DMS53 treated with DMSO at 0.1 percent for 48 hours (cell line): Measurements from ENCODE around the gene PLD1.
A peak's percentile ranks its signal among the peaks of the same experiment; 100 is the strongest.

Experiments
- DNase-seq: peaks from one replicate; lab custom pipeline; 2025; ENCODE audit not compliant: unreplicated experiment; lab: John Stamatoyannopoulos, UW

Gene PLD1

DNA sequence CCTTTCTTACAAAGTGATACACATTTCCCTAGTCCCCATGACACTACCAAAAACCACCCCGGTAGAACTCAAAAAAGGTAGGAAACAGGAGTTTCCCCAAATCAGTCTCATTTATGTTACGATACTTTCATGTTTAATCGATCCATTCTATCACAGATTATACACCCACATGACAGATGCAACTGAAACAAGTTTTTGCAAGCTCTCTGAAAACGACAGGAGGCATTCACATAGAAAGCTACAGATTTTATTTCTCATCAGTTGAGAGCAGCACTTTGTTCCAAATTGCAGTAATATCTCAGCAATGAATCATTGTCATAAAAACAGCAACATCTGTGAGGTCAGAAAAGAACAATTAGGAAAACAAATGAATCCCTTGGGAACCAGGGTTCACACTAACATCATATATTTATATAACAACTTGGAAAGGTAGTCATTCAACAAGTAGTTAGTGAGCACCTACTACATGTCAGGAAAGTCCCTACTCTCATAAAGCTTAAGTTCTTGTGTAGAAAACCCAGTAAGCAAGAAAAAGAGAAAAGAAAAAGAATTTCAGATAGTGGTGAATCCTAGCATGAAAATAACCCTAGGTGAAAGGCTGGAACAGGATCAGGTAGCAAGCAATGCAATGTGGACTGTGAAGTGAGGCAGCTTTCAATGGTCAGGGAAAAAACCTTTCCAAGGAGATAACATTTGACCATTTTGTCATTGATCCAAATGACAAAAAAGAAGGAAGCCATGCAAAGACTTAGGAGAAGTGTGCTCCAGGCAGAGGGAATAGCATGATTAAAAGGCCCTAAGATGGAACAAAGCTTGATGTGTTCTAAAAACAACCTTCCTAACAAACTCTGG, 8.3 kb downstream of the PLD1 start:
- no peak for DNase-seq

DNA sequence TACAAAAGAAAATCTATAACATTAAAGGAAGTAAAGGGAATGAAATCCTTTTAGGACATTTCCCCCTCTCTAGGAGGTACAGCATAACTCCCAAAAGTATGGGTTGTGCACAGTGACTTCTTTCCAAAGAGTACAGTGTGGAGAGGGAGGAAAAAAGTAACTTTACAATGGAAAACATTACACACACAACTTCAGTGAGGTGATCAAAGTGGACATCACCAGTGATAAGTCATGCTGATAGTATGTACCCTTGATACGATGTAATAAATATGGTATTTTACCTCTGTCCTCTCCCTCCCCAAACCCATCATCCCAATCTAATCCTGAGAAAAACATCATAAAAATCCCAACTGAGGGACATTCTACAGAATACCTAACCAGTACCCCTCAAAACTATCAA, 10.8 kb downstream of the PLD1 start:
- no peak for DNase-seq

DNA sequence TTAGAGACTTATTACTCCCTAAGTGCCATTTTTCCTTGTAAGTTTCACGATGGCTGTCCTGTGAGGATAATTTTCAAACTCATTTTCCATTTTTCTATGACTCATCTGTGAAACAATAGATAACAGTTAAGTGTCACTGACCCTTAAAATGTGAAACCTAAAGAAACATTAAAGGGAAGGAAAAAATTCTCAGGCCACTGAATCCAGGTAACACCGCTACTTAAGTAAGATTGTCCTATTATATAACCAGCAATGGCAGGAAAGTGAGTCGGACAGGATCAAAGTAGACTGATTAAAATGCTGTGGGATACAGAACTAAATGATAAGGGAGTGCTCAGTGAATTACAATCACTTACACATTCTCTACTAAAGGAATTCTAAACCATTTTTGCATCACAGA, 12.4 kb downstream of the PLD1 start:
- no peak for DNase-seq

DNA sequence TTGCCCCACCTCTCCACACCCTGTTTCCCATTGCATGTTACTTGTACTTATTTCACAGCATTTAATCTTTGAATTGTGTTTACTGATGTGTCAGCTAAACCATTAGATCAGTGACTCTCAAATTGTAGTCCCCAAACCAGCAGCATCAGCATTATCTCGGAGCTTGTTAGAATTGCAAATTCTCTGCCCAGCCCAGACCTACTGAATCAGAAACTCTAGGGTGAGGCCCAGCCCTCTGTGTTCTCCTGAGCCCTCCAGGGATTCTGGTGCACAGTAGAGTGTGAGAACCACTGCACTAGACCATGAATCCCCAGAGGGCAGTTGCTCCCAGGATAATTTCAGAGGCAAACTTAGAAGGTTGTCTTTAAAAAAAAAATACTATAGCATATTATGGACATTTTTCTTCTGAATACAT, 13.0 kb downstream of the PLD1 start:
- no peak for DNase-seq

DNA sequence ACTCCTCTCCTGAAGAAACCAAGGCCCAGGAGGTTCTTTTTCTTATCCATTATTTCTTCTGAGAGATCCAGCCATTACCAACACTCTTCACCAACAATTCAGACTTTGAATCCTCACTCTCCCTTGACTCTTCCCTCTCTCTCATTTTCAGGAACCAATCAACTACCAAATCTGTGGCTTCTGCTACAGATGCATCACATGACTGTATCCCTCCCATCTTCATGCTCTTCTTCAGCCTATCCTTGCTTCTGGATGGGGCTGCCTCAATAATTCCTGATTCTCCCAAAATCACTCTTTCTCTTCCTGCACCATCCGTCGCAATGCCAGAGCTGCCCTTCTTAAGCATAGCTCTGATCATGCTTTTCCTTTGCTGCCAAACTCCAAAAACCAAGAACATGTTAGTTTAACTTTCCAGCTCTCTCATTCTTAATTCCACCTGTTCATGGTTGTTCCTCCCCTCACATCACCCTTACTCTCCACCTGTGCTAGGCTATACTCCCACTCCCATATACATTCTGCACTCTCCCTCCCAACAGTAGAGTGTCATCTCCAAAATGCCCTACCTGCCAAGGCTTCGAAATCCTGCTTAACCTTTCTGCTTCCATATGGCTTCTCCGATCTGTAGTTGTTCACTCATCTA, 13.5 kb downstream of the PLD1 start:
- DNase-seq, result no peak

DNA sequence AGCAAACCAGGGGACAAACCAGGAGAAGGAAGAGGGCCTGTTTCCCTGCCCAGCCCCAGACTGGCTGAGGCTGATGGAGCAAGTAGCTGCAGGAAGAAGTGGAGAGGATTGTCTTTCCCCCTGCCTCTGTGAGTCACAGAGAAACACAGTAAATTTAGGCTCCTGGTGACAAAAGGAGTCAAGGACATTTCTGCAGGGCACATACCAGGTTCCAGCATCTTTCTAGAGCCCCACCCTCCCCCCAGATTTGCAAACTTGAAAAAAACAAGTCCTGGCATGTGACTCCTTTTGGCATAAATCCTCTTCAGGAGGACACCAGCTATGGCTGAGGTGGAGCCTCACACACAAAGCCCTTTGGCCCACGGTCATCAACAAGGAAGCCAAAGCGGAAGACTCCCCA, 17.8 kb downstream of the PLD1 start:
- no peak for DNase-seq

DNA sequence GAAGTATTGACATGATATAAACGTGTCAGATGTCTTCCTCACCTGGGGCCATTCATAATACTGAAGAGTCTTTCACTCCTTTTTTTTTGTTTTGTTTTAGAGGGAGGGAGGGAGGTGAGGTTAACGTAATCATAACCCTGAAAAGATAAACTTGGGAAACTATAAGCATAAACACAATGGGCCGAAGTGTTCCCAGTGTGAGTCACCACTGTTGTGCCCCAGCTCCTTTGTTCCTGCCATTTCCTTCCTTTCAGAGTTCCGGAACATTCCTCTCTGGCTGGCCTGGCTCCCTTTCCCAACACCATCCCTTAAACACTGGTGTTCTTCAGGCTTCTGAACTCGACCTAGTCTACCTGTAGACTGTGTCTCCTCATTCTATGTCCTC, 18.6 kb downstream of the PLD1 start:
- peak; percentile 18 for DNase-seq

DNA sequence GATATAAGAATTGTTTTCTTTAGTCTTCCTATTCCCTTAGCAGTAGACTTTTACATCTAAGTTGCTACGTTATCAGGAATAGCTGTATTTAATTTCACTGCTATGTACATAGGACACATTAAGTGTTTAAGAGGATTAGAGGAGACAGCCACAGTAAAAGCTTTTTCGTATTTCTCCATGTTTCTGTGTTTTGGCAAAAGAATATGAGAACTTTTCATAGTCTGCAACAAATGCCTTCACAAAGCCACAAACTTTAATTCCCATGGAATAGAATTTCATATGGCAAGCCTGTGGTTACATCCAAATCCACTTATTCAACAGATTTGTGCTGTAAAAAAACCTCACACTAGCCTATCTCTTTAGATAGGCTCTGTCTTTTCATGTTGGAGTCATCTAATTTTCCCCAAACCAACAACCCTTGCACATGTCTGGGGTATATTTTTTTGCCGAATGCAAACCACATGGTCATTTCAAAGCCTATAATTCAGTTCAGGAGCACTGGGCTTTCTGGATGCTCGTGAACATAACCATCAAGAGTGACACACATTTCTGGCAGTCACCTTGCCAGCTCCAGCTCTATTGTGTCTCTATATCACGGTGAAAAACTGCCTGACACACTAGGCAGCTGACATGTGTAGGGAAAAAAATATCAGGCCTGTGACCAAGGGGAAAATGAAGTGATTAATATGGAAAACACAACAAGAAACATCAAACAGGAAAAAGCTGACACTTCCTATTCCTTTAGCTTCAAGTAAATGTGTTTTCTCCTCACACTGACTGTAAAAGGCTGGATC, 19.2 kb downstream of the PLD1 start:
- DNase-seq, result peak; percentile 59

DNA sequence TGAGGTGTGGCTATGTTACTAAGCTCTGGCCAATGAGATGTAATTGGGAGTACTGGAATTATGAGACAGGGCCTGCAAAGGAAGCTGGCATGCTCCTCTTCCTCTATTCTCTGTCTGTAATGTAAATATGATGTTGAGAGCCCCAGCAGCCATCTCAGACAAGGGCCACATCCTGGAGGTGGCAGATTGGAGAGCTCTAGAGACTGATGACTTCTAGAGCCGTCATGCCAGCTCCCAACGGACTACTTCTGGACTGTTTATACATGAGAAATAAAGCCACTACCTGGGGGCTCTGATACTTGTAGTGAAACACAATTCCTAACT, 19.7 kb downstream of the PLD1 start:
- DNase-seq, result peak; percentile 59

DNA sequence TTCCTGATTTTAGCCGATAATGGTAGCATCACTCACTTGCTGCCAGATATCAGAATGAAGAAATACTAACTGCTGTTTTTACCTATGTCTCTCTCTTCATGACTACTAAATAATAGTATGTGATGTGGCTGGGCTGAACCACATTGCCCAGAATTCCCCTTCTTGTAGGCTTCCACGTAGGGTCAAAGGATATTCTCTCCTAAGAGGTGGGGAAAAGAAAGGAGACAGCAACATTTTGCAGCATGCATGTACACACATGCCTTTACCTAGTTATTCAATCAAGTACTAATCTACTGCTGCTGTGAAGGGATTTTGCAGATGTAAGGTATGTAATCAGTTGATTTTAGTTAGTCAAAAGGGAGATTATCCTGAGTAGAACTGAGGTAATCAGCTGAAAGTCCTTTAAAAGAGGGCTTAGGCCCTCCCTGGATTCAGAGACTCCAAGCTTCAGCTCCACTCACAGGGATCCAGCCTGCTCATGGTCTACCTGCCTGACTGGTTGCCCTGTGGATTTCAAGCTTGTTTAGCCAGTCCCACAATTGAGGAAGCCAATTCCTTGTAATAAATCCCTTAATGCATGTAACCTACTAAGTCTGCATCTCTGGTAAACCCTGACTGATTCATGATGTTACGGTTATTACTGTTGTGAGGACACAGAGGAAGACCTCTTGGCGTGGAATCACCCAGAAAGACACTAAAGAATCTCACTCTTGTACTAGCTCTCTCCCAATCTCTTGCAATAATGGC, 20.4 kb downstream of the PLD1 start:
- DNase-seq, result no peak

DNA sequence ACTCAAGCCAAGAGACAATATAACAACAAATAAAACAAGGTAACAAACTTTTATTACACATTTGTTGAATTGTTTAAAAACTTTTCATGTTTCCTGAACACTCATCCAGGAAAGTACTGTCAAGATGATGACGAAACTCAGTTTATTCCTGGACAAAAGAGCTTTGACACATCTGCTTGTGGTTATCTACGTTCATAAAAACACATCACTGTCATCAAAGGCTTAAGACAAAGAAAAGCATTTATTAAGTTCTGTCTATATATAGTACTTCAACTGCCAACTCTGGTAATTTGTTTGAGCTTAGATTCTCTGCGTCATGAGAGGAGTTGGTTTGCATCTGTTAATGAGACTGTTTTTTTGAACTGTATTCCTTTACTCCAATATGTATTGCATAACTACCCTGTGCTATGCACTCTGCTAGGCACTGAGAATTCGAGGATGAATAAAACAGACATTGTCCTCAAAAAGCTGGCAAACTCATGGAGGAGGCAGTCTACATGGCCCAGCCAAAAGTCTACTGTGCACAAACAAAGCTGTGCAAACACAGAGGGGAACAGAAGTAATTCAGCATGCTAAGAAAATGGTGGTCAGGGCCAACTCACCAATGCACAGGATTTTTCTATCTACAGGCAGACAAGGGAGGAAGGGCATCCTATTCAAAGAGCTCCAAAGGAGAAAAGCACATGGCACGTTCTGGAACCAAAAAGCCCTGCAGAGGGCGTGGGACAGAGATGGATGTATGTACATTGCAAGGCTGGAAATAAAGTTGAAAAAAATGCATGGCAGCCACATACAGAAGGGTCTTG, 21.5 kb downstream of the PLD1 start:
- no peak for DNase-seq

DNA sequence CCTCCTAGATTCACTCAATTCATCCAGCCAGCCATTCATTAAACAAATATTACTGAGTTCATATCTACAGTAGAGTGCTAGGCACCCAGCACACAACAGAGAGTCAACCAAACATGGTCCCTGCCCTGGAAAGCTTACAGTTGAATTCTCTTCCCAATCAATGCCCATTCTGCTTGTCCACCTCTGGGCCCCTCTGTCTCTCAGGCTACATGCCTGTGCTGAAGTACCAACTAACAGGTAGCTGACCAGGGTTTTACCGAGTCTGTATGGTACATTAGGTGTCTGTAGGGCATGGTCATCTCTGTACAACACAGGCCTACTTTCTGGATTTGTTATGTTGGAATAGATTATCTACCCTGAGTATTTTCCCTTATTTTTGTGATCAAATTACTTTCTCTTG, 23.3 kb downstream of the PLD1 start:
- DNase-seq, result no peak

DNA sequence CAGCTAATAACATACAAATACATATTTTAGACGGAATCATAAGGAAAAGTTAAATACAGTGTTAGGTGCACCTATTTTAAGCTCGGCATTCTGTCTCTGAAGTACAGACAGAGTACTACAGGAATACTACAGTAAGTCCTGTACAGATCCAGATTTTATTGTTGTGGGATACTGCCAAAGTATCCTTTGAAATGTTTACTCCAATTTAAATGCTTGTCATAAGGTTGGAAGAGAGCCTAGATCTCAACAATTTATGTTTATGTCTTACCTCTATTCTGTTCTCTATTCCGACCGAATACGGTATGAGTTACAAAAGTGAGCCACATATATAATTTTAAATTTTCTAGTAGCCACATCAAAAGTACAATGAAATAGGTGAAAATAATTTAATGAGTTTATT, 25.3 kb downstream of the PLD1 start:
- no peak for DNase-seq

DNA sequence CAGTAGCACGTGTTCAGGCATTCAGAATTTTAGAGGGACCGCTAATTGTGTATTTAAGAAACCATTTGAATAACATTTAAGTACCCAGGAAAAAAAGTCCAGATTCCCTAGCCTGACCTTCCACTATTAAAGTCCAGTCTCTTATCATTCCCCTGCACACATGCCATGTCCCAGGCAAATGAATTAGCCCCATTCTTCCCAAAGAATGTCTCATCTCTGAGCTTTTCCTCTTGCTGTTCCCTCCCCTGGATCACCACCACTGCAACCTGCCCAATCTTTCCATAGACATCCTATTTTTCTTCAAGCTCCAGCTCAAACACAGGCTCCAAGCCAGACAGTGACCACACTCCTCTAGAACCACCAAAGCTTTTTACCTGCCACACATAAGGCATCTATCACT, 25.9 kb downstream of the PLD1 start:
- DNase-seq, result no peak

DNA sequence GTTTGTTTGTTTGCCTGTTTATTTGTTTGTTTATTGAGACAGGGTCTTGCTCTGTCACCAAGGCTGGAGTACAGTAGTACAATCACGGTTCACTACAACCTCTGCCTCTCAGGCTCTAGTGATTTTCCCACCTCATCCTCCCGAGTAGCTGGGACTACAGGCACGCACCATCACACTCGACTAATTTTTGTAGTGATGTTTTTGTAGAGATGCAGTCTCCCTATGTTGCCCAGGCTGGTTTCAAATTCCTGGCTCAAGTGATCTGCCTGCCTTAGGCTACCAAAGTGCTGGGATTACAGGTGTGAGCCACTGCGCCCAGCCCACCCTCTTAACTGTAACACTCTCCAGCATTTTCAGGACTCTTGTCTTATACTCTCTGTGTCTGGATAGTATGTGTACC, 26.7 kb downstream of the PLD1 start:
- DNase-seq, result no peak

DNA sequence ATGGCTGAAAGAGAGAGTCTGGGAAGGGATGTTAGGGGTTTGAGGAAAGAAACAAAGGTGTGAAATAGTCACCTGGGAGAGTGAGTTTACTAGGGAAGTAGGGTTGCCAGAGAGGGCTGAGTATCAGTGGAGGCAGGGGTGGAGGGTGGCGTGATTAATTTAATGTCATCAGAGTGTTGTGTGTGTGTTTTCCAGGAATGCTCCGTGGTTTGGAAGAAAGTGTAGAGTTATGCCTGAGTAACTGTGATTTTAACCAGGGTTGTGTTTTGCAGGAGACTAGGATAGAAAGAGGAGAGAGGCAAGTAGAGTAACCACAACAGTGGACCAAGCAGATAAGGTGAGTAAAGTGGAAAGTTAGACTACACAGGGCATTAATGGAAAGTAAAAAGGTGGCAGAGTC, 27.2 kb downstream of the PLD1 start:
- DNase-seq, result no peak

DNA sequence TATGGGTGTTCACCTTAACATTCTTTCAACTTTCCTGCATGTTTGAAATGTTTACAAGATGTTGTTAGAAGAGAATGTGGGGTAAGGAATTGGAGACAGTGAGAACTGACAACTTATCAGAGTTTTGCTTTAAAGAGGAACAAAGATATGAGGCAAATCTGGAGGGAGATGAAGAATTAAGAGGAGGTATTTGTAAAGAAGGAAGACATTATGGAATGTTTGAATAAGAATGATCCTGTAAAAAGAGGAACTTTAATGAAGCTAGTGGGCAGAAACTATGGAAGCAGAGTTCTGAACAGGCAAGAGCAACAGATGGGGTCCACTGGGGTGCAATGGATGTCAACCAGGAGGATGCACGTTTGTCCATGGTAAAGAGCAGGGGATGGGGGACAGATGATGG, 27.7 kb downstream of the PLD1 start:
- DNase-seq, result no peak

DNA sequence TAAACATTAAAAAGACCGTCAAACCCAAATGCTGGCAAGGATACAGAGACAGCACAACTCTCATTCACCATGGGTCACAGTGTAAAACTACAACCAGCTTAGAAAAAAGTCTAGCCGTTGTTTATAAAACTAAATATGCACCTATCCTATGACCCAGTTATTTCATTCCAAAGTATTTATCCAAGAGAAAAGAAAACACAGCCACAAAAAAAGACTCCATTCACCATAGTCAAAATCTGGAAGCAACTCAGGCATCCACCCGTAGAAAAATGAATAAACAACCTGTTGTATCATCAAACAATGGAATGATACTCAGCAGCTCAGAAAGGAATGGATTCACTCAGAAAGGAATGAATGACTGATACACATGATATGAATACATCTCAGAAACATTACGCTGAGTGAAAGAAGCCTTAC, 28.6 kb downstream of the PLD1 start:
- DNase-seq, result no peak

DNA sequence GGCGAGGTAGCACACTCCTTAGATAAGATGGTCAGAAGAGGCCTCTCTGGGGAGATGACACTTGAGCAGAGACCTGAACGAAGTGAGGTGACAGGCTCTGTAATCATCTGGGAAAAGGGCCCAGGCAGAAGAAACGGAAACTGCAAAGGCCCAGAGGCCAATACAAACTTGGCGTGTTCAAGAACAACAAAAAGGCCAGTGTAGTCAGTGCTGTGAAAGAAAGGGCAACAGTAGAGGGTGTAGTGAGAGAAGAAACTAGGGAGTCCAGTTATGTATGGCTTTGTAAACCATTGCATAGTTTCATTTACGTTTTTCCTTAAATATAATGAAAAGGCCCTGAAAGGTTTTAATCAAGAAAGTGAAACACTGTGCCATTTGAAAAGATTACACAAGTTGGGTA, 31.8 kb downstream of the PLD1 start:
- DNase-seq, result no peak

DNA sequence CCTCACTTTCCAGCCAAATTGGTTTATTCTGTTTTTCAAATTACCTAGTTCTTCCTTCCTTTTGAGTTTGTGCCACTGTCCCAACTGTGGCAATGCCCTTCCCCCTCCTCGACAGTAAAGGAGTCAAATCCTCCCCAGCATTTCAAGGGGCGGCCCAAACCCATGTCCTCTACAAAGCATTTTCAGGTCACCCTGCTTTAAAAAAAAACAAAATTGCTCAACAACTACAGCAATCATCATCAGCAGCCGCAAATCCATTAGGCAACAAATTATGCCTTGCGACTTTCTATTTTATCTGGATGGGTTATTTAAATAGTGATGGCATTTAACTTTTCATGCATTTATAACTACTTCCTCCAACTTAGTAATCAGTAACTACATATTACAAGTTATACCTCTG, 32.7 kb downstream of the PLD1 start:
- DNase-seq, result no peak
